ENCODE measurements around the gene MMP8. TPM values are rescaled to one million over a fixed set of nuclear protein-coding genes. Genes with fewer than 3 reads are reported as not detected.

The MMP8 gene
- total RNA-seq, 1 donor from 2014 or later = not detected

- no peak for DNase-seq (ENCODE audit: low read depth)
These were observed 1.9 kb downstream of the MMP8 start for GRCh38 chr11:102722821-102723220.

- DNase-seq (ENCODE audit: low read depth) = peak; percentile 15
These were observed 5.0 kb downstream of the MMP8 start for GRCh38 chr11:102719620-102720277.

- no peak for DNase-seq (ENCODE audit: low read depth)
These were observed 7.5 kb downstream of the MMP8 start for GRCh38 chr11:102717280-102717679.

- DNase-seq (ENCODE audit: low read depth) = no peak
These were observed 8.2 kb downstream of the MMP8 start for GRCh38 chr11:102716527-102716926.

- DNase-seq (ENCODE audit: low read depth) = no peak
These were observed 12.6 kb downstream of the MMP8 start for GRCh38 chr11:102712137-102712536.

- peak; percentile 24 for DNase-seq (ENCODE audit: low read depth)
These were observed 15.4 kb downstream of the MMP8 start for GRCh38 chr11:102709201-102709945.

GRCh38 chr11:102708654-102709053 lies 16.1 kb downstream of the MMP8 start:
- no peak for DNase-seq (ENCODE audit: low read depth)

GRCh38 chr11:102705626-102706025 lies 19.1 kb downstream of the MMP8 start, which contains the start of gene MMP27:
TSS of gene MMP27 (minus strand) at chr11:102705769. CDS start at chr11:102705714, 55 bp downstream.
- no peak for DNase-seq (ENCODE audit: low read depth)

- no peak for DNase-seq (ENCODE audit: low read depth)
These were observed 19.9 kb downstream of the MMP8 start for GRCh38 chr11:102704841-102705240.

- DNase-seq (ENCODE audit: low read depth) = no peak
These were observed 20.8 kb downstream of the MMP8 start for GRCh38 chr11:102703826-102704493.

- DNase-seq (ENCODE audit: low read depth) = no peak
These were observed 29.6 kb downstream of the MMP8 start for GRCh38 chr11:102695201-102695600.

- no peak for DNase-seq (ENCODE audit: low read depth)
These were observed 39.0 kb downstream of the MMP8 start for GRCh38 chr11:102685754-102686153.

- DNase-seq (ENCODE audit: low read depth) = no peak
These were observed 39.4 kb downstream of the MMP8 start for GRCh38 chr11:102685338-102685737.

- no peak for DNase-seq (ENCODE audit: low read depth)
These were observed 41.5 kb downstream of the MMP8 start for GRCh38 chr11:102683277-102683676.

GRCh38 chr11:102680945-102681344 lies 43.8 kb downstream of the MMP8 start:
- no peak for DNase-seq (ENCODE audit: low read depth)

GRCh38 chr11:102678022-102678421 lies 46.7 kb downstream of the MMP8 start:
- DNase-seq (ENCODE audit: low read depth) = no peak

- no peak for DNase-seq (ENCODE audit: low read depth)
These were observed 48.7 kb downstream of the MMP8 start for GRCh38 chr11:102676084-102676483.

- no peak for DNase-seq (ENCODE audit: low read depth)
These were observed 55.1 kb downstream of the MMP8 start for GRCh38 chr11:102669664-102670063.

GRCh38 chr11:102666331-102666957 lies 58.3 kb downstream of the MMP8 start:
- peak; percentile 61 for DNase-seq (ENCODE audit: low read depth)

- DNase-seq (ENCODE audit: low read depth) = no peak
These were observed 60.6 kb downstream of the MMP8 start for GRCh38 chr11:102664001-102664752.

GRCh38 chr11:102662607-102663006 lies 62.1 kb downstream of the MMP8 start:
- no peak for DNase-seq (ENCODE audit: low read depth)

Data from renal cortical epithelial cell (primary cell).